Peyer's patch (tissue), 4 donors: ENCODE measurements around the gene KIF18B.

ENCODE experiments used
- POLR2A ChIP-seq, 2 donors: fragments of 450-650 bp; IDR thresholded peaks; one replicate each; pipeline ENCODE4 v1.5.1; 2017; ENCODE audit warnings: antibody characterized with exemption in 2 of 2, mild to moderate bottlenecking in 2 of 2, moderate library complexity in 2 of 2
- TF ChIP-seq, protein P1 (sequence below), 6 experiments: fragments of 450-650 bp in 4 of 6; fragments of 200-600 bp in 2 of 6; sonication (generic) in 1 of 6; IDR thresholded peaks; one replicate each; pipeline ENCODE4 v1.5.1; 2017 to 2019; ENCODE audit warnings: antibody characterized with exemption in 6 of 6, mild to moderate bottlenecking in 3 of 6, moderate library complexity in 1 of 6

GRCh38 chr17:44903012-44903685 is 44.4 kb downstream of the KIF18B start:
- TF ChIP-seq, protein P1, sequence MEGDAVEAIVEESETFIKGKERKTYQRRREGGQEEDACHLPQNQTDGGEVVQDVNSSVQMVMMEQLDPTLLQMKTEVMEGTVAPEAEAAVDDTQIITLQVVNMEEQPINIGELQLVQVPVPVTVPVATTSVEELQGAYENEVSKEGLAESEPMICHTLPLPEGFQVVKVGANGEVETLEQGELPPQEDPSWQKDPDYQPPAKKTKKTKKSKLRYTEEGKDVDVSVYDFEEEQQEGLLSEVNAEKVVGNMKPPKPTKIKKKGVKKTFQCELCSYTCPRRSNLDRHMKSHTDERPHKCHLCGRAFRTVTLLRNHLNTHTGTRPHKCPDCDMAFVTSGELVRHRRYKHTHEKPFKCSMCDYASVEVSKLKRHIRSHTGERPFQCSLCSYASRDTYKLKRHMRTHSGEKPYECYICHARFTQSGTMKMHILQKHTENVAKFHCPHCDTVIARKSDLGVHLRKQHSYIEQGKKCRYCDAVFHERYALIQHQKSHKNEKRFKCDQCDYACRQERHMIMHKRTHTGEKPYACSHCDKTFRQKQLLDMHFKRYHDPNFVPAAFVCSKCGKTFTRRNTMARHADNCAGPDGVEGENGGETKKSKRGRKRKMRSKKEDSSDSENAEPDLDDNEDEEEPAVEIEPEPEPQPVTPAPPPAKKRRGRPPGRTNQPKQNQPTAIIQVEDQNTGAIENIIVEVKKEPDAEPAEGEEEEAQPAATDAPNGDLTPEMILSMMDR (IDR thresholded peaks at IDR 0.05) = no peak
- no peak for TF ChIP-seq POLR2A (IDR thresholded peaks at IDR 0.05)
